Stimulated activated CD8-positive, alpha-beta memory T cell treated with anti-CD3 and anti-CD28 coated beads, Interleukin-4, amount 100 ng/mL, for 24 hours (primary cell): ENCODE measurements around the gene KLF2.
"Not testable (repeated sequence)": the region's sequence is repeated elsewhere in the genome, so short reads cannot be mapped to it uniquely, and the experiment has no call there.

Experiments
- DNase-seq: peaks from one replicate; pipeline ENCODE4 v3.0.0-alpha.2; 2020; ENCODE audit warnings: low read depth

The KLF2 gene

DNA sequence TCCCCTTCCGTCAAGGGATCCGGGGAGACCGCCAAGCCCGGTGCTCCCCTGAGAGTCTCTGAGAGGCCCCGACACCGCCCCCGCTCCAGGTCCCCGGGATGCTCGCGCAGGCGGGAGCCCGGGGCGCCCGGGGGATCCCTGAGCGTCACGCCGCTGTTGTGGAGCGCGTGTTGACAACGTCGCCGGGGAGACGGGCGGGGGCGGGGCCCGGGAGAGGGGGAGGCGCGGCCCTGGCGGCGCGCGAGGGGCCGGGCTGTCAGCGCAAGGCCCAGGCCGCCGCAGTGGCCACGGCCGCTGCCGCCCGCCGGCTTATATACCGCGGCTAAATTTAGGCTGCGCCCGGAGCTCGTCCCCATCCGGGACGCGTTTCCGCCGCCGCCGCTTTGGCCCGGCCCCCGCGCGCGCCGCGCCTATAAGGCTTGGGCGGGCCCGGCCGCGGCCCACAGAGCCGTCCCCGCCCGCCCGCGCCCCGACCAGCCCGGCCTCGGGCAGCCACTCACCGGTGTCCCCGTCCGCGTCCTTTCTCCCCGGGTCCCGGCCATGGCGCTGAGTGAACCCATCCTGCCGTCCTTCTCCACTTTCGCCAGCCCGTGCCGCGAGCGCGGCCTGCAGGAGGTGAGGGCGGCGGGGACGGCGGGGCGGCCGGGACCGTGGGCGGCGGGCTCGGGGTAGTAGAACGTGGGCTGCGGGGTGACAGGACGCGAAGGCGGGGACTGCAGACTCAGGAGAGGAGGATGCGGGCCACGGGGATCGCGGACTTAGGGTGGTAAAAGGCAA, at the start of gene KLF2:
TSS of gene KLF2 (plus strand) at position 443 of the 777 bp plus-strand sequence. CDS start at position 541, 98 bp downstream.
- DNase-seq: peak; percentile 77

DNA sequence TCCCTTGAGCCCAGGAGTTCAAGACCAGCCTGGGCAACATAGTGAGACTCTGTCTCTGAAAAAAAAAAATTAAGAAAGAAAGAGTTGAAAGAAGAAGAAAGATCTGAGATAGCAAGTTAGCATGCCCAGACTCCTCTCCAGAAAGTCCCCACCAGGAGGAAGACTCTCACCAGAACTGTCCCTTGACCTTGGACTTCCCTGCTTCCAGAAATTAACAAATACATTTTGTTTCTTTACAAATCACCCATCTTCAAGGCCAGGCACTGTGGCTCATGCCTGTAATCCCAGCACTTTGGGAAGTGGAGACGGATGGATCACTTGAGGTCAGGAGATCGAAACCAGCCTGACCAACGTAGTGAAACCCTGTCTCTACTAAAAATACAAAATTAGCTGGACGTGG, 44.3 kb upstream of the KLF2 start:
- DNase-seq: no peak

DNA sequence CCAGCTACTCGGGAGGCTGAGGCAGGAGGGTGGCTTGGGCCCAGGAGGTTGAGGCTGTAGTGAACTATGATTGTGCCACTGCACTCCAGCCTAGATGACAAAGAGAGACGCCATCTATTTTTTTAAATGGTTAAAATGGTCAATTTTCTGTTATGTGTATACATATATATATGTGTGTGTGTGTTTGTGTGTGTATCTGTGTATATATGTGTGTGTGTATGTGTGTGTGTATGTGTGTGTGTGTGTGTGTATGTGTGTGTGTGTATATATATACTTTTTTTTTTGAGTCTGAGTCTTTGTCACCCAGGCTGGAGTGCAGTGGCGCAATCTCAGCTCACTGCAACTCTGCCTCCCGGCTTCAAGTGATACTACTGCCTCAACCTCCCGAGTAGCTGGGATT, 42.9 kb upstream of the KLF2 start:
- DNase-seq: no peak

DNA sequence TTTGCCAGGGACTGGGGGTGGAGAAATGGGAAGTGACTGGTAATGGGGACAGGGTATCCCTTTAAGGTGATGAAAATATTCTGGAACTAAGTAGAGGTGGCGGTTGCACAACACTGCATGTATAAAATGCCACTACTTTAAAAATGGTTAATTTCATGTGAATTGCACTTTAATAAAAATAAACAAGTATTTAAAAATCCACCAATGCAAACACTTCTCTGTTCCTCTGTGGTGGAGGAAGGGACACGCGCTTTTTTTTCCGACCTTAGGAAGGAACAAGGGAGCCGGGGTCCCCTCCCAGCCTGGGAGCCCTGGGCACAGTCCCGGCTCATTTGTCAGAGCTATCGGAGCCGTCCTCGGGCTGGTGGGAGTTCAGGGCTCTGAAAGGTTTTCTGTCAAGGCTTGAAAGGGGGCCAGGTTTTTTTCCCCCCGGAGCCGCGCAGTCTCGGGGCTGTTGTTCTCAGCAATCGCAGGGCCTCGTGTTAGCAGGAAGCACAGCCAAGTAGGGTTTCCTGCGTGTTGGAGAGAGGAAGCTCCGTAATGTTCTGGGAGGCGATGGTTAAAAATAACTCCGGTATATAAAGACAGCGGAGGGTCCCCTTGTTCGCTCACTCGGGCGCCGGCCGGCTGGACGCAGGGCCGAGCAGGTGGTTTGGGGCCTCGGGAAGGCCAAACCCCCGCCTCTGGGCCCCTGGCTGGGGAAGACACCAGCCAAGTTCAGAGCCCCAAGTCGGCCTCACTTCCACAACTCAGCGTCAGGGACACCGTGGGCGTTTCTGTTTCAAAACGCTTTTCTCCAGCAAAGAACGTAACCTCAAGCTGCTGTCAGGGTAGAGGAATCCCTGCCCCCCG, 41.2 kb upstream of the KLF2 start:
- peak; percentile 71 for DNase-seq

DNA sequence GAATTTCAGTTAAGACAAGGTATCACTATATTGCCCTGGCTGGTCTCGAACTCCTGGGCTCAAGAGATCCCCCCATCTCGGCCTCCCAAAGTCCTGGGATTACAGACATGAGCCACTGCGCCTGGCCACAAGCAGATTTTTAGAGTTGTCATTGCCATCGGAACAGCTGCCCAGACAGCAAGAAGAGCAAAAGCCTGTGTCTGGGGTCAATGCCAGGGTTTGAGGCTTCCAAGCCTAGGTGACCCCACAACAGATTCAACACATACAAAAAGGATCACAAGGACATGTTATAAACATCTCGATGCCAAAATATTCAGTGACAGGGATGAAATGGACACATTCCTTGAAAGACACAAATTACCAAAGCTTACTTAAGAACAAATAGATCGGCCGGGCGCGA, 40.1 kb upstream of the KLF2 start:
- no peak for DNase-seq

DNA sequence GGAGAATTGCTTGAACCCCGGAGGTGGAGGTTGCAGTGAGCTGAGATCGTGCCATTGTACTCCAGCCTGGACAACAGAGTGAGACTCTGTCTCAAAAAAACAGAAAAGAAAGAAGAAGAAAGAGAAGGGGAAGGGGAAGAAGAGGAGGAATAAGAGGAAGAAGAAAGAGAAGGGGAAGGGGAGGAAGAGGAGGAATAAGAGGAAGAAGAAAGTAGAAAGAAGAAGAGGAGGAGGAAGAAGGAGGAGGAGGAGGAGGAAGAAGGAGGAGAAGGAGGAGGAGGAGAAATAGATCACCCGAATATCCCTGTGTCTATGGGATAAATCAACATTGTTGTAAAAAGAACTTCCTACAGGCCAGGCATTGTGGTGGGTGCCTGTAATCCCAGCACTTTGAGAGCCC, 39.5 kb upstream of the KLF2 start:
- not testable (repeated sequence) for DNase-seq

DNA sequence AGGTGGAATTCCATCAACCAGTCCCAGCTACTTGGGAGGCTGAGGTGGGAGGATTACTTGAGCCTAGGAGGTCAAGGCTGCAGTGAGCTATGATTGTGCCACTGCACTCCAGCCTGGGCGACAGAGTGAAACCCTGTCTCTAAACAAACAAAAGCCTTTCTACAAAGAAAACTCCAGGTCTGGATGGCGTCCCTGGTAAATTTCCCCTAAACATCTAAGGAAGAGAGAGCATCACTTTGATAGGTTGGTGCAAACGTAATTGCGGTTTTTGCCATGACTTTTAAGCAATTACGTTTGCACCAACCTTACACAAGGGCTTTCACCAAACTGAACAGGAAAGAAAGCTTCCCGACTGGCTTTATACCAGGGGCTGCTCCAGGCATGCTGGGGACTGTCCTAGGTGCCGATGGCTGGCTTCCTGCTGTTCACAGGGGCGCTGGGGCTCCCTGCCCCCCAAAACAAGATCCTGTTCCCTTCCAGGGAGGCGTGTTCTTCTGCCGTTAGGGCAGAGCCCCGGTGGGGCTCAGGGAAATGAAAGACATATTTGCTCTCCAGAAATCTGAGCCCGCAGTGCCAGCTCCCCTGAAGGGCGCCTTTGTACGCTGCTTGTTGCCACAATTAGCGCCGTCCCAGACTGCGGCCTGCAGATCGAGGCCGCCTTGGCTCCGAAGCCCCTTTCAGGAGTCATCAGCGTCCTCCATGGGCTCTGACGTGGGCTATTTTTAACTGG, 38.7 kb upstream of the KLF2 start:
- DNase-seq: no peak

DNA sequence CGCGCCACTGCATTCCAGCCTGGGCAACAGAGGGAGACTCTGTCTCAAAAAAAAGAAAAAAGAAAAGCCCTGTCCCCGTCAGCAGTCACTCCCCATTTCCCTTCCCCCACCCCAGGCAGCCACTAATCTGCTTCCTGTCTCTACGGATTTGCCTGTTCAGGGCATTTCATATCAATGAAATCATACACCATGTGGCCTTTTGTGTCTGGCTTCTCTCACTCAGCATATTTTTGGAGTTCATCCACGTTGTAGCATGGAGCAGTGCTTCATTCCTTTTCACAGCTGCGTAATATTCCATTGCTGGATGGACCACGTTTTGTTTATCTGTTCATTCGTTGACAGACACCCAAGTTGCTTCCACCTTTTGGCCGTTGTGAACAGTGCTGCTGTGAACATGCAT, 36.1 kb upstream of the KLF2 start:
- DNase-seq: no peak

DNA sequence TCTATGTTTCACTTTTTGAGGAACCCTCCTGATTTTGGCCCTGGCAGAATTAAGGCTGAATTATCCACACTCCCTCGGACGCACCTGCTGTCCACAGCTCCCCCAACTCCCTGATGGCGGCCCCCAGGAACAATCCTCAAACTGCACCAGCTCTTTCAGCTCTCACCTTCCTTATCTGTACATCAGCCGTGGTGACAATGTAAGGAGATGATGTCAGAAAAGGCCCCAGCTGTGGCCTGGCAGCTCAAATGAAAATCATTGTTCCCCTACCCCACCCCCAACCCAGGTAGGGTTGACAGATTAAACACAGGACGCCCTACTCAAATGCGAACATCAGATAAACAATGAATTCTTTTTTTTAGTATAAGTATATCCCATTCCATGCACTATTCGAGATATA, 35.0 kb upstream of the KLF2 start:
- no peak for DNase-seq

DNA sequence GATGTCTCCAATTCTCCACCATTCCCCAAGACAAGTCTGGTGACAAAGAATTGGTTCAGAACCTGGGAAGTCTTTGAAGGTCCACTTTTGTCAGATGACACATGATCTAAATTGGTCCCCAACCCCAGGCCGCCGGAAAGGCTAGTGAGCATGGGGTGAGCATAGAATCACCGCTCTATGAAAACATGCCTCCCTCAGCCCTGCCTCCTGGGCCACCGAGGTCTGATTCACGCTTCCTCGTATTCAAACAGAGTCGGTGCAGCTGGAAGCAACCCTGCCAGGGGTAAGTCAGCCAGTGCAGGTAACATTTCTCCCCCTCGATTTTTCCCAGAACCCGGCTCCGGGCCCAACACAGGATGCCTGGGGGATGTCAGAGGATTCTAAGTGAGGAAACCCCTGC, 33.9 kb upstream of the KLF2 start:
- DNase-seq: no peak

DNA sequence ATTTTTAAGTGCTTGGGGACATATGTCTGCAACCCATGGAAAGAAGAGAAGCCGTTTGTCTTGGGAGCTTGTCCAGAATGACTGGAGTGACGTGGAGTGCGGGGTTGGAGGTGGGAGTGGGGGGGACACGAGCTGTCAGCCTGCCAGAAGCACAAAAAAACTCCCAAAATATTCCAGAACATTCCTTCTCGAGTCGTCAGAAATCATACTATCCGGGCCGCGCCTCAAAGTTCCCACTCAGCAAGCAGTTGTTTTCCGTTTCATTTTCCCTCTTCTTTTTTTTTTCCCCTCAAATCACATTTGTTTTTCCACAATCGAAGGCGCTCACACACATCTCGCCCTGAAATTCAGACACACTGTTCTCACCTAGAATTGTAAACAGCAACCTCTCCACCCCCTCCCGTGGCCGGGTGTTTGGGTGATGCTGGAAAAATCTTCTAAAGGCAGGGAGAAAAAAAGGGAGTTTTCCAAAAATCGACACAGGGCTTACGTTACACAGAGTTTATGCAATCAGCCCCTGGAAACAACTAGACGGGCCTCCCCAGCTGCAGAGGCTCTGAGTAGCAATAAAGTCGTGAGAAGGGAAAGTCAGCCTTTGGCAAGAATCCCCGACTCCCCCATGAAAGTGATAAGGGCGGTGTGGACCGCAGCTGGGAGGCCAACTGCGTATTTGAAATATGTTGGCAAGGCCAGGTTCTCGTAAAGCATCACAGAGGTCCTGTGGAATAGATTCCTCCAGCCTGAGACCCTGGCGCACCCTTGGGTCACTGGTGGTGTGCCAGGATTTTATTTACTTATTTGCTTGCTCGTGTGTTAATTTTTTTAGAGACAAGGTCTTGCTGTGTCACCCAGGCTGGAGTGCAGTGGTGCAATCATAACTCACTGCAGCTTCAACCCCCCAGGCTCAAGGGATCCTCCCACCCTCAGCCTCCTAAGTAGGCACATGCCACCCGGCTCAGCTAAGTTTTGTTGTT, 31.2 kb upstream of the KLF2 start:
- no peak for DNase-seq

DNA sequence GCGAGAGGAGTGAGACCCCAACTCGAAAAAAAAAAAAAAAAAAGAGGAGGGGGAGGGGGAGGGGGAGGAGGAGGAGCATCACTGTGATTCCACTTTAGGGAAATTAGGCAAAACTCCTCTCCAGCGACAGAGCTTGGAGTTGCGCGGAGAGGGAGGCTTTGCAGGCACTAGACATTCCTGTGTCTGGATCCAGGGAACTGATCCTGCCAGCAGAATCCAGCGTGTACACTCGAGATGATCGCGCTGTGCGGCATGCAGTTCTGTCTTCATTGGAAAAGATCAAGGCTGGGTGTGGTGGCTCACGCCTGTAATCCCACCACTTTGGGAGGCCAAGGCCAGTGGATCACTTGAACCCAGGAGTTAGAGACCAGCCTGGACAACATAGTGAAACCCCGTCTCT, 29.6 kb upstream of the KLF2 start:
- no peak for DNase-seq

DNA sequence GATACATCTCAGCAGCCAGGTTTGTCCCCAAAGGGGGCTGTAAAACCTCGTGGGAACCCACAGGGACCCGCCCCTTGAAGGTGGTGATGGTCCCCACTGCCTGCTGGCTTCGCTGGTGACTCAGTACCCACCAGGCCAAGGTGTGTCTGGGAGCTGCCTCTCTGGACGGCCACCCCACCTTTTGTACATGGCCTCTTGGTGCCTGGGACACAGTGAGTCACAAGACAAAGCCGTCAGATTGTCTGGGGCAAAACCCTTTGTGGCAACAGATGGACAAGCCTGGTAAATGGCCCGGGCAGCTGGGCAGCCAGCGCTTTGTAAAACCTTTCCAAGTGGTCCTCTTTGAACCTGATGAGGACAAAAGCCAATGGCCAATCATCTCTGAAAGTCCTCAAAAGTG, 27.9 kb upstream of the KLF2 start:
- DNase-seq: no peak

DNA sequence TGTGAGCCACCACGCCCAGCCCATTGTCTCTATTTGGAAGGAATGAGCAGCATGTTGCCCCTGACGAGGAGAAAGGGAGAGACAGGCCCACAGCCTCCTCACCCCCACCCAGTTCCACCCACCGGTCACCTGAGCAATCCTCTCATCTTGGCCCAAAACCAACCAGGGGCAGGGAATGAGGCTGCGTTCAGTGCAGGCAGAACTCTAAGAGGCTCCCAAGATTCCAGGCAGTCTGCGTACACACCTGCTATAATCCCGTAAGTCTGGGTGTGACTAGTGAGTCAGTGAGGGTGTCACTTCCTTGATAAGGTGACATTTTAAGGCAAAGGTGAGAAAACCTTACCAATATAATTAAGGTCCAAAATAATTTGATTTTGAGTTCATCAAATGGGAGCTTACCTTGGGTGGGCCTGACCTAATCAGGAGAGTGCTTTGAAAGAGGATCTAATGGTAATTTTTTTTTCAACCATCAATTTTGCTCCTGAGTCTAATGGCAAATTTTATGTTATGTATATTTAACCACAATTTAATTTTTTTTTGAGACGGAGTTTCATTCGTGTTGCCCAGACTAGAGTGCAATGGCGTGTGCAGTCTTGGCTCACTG, 26.9 kb upstream of the KLF2 start:
- no peak for DNase-seq

DNA sequence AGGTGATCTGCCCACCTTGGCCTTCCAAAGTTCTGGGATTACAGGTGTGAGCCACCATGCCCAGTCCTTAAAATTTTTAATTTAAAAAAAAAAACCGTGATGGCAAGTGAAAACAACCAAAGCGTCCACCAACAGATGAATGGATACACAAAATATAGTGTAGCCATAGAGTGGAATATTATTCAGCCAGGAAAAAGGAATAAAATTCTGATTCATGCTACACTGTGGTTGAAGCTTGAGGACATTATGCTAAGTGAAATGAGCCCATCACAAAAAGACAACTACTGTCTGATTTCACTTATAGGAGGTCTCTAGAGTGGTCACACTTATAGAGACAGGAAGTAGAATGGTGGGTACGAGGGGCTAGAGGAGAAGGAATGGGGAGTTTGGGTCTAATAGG, 26.3 kb upstream of the KLF2 start:
- no peak for DNase-seq

DNA sequence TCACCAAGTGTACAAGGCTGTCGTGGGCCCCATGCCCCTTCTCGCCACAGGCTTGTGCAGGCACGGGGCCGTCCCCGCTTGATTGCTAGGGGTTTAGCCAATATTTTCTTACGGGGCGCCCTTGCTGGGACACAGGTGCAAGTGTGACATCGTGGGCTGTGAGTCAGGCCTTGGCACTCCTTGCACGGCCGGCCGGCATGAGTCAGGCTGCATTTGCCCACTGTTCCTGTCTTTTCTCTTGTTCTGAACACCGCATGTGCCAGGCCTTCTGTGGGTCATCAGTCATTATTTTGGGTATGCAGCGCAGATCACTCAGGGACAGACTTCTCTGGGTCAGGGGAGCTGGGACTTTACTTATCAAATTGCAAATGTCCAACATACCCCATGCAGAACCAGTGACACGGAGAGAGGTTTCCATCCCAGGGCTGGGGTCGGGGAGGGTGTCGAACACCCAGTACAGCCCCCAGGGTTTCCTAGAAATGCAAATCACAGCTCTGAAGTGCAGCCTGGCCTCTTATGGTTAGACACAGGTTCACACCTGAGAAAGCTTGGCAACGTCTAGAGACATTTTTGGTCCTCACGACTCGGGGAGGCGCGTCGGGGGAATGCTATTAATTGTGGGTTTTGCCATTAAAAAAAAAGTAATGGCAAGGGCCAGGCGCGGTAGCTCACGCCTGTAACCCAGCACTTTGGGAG, 22.5 kb upstream of the KLF2 start:
- no peak for DNase-seq

DNA sequence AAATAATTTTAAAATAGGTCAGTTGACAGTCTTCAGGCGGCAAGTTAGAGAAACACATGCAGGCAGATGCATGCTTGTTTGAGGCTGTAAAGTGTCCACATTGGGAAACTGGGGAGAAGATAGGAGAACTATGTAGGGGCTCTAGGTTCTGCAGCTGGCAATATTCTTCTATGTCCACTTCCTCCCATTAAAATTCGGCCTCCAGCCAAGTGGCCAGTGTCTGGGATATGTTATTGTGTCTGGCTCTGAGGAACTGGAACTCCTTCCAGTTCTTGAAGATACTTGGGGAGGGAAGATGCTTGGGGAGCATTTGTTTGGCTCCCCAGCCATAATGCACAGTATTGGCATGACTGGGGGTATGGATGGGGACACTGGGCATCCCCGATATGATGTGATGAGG, 20.9 kb upstream of the KLF2 start:
- DNase-seq: no peak

DNA sequence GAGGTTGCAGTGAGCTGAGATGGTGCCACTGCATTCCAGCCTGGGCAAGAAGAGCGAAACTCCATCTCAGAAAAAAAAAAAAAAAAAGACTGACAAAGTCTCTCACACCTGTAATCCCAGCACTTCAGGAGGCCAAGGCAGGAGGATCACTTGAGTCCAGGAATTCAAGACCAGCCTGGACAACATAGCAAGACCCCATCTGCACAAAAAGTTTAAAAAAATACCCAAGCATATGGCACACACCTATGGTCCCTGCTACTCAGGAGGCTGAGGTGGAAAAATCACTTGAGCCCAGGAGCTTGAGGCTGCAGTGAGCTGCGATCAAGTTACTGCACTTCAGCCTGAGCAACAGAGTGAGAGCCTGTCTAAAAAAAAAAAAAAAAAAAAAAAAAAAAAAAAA, 20.1 kb upstream of the KLF2 start:
- not testable (repeated sequence) for DNase-seq

DNA sequence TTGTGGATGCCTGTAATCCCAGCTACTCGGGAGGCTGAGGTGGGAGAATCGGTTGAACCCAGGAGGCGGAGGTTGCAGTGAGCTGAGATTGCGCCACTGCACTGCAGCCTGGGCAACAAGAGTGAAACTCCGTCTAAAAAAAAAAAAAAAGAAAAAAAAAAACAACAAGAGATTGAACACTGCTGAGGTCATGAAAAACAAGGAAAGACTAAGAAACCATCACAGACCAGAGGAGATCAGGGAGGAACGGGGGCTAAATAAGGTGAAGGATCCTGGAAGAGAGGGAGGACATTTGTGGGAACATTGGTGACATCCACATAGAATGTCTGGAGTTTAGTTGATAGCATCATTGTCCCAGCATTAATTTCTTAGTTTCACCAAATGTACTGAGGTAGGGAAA, 19.6 kb upstream of the KLF2 start:
- DNase-seq: not testable (repeated sequence)

DNA sequence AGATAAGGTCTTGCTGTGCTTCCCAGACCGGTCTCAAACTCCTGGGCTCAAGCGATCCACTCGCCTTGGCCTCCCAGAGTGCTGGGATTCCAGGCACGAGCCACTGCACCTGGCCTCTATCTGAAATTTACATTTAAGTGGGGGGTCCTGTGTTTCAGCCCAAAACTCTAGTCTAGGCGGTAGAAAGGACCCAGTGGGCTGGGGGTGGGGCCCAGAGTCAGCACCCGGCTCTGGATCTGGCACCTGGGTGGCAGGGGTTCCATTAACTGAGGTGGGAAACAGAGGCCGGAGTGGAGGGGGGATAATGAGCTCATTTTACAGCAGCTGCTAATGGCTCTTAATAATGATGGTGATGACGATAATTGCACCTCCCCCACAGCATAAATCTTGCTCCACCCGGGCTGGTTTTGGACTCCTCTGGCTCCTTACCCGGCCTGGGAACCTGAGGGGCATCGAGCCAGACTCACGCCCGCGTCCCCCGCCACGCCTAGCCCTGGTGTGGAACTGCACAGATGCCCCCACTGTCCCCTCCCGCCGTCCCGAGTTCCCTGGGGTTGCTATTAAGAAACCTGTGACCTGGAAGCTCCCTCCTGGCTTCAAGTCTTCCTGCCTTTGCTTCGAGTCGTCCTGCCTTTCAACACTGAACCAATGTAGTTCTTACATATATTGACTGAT, 17.8 kb upstream of the KLF2 start:
- no peak for DNase-seq
